GM18517 (cell line): ENCODE data around the gene BABAM1.

Experiments used
- ATAC-seq: cut with Tn5 transposase; IDR thresholded peaks from one replicate; pipeline ENCODE4 v1.9.1; 2021; ENCODE audit warnings: mild to moderate bottlenecking, moderate library complexity; ENCODE audit not compliant: unreplicated experiment

BABAM1 gene

GRCh38 chr19:17300992-17301619, 33.9 kb downstream of the BABAM1 start:
- ATAC-seq: no peak

DNA sequence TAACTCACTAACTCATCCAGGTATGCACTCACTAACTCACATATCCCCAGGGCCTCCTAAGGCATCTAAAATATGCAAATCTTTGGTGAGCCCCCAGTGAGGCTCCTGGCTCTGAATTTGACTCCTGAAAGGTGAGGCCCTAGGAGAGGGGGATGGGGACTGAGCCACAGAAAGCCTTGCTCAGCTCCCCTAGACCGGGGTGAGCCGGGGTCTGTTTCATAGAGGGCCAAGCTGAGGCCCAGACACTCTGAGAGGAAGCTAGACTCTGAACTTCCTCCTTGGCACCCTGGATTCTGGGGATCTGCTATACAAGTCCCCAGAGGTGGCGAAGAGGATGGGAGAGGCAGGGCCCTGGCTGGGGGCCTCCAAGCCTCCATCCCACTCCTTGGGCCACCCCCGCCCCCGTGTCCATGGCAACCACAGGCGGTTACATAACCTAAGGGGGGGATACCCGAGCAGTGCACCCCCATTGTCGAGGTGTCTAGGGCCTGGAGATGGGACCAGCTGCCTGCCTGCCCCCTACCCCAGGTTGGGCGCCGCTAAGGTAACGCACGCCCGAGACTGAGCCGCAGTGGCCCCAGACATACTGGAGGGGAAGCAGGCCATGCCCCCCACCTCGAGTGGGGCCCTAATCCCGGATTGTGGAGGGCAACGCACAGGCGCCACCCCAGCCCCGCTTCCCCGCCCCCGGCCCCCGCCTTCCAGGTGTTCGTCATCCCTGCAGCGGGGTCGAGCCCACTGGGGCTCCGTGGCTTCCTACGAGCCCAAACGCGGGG, 35.3 kb downstream of the BABAM1 start:
- ATAC-seq: no peak

DNA sequence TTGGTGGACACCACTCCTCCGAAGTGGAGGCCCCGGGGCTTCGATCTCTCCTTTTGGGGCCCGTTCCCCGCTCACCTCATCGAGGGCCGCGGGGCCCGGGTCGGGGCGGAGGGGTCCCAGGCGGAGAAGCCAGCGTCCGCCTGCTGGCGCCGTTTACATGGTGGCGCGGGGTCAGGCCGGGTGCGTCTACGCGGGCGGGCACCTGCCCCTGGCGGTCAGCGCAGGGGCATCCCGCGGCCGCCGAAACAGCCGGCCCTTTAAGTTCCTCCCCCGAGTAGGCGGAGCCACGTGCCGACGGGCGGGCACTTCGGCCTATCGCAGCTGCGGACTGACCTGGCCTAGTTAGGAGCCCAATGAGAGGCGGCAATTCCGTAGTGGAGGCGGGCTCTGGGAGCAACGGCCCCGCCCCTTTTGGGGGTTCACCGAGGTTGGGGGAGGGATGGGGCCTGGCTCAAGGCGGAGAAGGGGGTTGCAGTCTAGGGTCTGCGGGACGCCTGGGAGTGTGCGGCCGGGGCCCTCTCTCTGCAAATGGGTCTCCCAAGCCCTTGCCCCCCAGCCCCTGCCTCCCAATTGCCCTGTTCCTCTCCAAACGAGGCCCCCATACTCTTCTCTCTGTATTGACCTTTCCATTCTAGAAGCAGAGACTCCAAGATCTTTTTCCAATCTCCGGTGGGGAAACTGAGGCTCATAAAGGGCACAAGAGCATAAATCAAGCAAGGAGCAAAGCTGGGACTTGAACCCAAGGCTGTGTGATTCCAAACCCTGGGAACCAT, 36.1 kb downstream of the BABAM1 start, which contains the start of gene ABHD8:
Gene ABHD8 (minus strand): TSS at position 259 of the 773 bp plus-strand sequence. CDS start 1,809 bp downstream, outside the sequence.
- ATAC-seq: peak; percentile 48

- ATAC-seq: no peak
These were observed 36.7 kb downstream of the BABAM1 start for GRCh38 chr19:17303940-17304267.

- ATAC-seq: no peak
These were observed 37.4 kb downstream of the BABAM1 start for GRCh38 chr19:17304386-17305215.

DNA sequence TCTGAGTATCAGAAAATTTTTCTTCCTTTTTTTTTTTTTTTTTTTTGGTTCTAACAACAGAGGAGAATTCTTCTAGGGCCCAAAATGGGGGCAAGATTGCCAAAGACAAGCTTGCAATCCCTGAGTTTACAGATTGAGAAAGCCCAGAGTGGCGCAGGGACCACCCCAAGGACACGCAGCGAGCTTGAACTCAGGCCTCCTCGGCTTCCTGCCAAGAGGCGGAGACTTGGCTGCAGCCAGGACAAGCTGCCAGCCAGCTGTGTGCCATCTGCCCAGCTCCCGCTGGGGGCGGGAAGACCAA, 37.9 kb downstream of the BABAM1 start:
- no peak for ATAC-seq

DNA sequence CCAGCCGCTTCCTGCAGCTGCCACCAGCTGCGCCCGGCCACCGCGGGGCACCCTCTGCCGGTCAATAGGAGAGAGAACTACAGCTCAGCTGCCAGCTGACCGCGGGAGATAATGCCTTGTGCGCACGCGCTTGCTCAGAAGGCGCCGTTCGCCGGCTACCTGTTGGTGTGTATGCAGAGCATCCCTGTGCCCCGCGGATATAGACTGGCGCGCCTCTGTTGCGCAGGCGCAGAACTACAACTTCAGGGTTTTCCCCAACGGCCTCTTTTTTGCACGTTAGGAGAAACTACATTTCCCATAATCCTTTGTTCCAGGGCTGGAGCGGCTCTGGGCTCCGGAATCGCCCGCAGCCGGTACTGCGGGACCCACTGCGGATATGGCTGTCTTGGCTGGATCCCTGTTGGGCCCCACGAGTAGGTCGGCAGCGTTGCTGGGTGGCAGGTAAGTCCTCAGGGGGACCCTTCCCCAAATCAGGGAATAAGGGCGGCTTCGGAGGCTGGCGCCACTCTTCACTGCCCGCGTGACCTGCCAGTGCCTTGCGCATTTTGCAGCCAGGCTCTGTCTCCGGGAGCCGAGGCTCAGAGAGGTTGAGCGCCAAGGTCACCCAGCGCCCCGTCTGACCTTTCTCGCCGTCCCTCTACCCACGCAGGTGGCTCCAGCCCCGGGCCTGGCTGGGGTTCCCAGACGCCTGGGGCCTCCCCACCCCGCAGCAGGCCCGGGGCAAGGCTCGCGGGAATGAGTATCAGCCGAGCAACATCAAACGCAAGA, 38.5 kb downstream of the BABAM1 start, which contains the start of gene MRPL34:
Gene MRPL34 (plus strand): TSS at position 356 of the 768 bp plus-strand sequence. CDS start 21 bp downstream, at position 377.
- ATAC-seq: peak; percentile 72

GRCh38 chr19:17306285-17306714, 39.1 kb downstream of the BABAM1 start:
- no peak for ATAC-seq

DNA sequence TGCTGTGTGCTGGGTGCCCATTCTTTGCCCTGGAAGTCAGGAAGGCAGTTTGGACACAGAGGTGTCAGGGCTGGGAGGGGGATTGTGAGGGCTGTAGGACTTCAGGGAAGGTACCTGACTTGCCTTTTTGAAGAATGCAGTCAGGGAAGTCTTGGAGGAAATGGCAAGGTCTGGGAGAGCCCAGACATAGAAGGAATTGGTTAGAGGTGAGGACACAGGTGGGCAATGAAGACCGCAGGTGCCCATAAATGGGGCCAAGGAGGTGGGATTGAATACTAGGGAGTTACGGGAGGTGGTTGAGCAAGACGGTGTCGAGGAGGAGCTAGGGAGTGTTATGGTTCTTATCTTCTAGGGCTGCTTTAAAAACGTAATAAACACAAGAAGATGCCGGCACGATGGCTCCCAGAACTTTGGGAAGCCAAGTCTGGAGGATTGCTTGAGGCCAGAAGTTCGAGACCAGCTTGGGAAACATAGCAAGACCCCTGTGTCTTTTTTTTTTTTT, 40.7 kb downstream of the BABAM1 start:
- no peak for ATAC-seq

- peak; percentile 47 for ATAC-seq
These were observed 42.1 kb downstream of the BABAM1 start, which contains the start of gene DDA1 for GRCh38 chr19:17309198-17309964. TSS of gene DDA1 (plus strand) at chr19:17309563. CDS start at chr19:17309655, 92 bp downstream.

DNA sequence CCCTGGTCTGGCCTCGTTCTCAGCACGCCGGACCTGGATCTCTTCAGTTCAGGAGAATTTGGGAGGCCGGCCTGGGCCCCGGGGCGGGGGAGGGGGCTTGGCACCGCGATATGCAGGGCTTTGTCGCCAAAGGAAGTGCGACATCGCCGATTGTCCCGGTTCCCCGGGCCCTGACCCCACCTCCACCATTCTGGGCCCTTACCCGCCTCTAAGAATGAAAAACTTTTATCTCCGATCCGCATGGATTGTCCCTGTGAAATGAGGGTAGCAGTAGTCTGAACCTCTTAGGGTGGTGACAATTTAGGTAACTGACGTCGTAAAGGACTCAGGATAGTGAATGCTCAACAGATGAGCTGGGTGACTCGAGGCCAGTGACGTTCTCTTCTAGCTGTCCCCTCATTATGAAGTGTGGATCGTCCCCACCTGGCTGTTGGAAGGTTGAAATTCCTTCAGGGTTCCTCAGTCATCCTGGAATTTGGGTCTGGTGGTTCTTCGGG, 42.8 kb downstream of the BABAM1 start:
- no peak for ATAC-seq

DNA sequence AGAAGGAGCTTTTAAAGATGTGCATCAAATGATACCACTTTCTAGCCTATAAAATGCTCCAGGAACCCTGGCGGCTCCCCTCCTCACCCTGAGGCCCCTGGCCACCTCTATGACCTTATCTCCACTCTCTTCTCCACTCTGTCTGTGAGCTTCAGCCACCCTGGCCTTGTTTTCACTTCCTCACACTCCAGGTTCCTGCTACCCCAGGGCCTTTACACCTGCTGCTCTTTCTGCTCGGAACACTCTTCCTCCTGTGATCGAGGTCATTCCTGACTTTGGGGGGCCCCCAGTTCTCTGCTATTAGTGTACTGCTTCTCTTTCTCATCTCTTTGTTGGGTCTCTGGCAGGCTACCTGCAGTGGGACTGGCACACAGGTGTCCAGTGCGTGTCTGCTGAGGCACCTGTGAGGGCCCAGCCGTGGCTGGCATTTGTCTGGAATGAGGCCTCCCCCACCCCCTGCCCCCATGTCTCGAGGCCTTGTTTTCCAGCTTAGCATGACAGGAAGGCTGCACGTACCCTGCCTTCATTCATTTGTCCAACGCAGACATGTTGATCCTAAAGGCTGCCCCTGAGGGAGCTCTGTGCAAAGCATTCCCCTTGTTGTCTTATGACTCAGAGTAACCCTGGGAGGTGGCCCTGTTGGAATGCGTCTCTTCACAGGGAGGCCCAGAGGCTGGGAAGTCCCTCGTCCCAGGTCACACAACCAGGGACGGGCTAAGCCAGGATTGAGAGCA, 44.4 kb downstream of the BABAM1 start:
- no peak for ATAC-seq

DNA sequence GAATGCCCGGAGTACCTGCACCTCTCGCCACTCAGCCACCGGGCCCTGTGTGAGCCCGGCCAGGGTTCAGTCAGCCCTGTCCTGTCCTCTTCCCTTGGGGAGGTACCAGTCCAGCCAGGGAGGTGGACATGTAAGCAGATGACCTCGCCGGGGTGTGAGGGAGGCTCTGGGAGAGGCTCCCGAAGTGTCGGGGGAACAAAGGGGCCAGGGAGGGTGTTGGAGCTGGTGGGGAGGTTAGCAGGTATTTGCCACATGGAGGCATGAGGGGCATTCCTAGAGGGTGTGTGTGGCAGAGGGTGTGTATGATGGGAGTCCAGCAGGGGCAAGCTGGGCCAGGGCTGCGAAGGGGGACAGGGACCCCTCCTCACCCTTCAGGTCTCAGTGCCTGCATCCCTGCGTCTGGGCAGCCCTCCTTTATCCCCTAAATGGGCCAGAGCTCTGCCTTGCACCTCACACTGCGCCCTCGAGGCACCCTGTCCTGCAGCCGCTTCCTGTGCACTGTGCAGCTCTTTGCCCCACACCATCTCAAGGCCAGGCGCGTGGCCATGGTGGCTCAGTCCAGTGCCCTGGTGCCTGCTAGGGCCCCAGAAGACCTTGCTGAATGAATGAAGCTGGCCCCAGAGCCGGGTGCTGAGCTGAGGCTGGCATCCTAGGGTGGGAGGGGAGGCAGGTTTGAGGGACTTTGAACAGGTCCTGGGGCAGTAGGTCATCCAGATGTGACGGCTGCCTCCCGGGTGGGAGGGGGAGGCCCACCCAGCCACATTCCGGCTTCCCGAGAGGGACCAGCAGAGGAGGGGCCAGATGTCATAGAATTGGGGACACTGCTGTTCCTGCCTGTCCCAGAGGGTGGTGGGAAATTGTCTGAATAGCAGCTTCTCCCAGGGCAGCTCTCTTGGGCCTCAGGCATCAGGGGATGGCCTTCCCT, 45.2 kb downstream of the BABAM1 start:
- no peak for ATAC-seq

GRCh38 chr19:17314007-17314593, 46.9 kb downstream of the BABAM1 start:
- no peak for ATAC-seq

- no peak for ATAC-seq
These were observed 51.7 kb downstream of the BABAM1 start for GRCh38 chr19:17318966-17319365.

- no peak for ATAC-seq
These were observed 52.4 kb downstream of the BABAM1 start for GRCh38 chr19:17319473-17320238.
